ENCODE measurements around the gene PCNX1.
A peak's percentile ranks its signal among the peaks of the same experiment; 100 is the strongest.

The PCNX1 gene

GRCh38 chr14:71089971-71090370, 182.7 kb downstream of the PCNX1 start:
- TF ChIP-seq CTCF (IDR thresholded peaks at IDR 0.05; ENCODE audit: extremely low read depth, missing control alignments), result no peak
- DNase-seq (ENCODE audit: low spot score), result no peak

- TF ChIP-seq CTCF (IDR thresholded peaks at IDR 0.05; ENCODE audit: extremely low read depth, missing control alignments), result no peak
Observed at GRCh38 chr14:71094722-71095121, 187.5 kb downstream of the PCNX1 start.

GRCh38 chr14:71096947-71097346, 189.7 kb downstream of the PCNX1 start:
- no peak for TF ChIP-seq CTCF (IDR thresholded peaks at IDR 0.05; ENCODE audit: extremely low read depth, missing control alignments)
- DNase-seq (ENCODE audit: low spot score), result no peak

More at GRCh38 chr14:71094722-71095121, 187.5 kb downstream of the PCNX1 start:
- DNase-seq (ENCODE audit: low spot score), result no peak

GRCh38 chr14:71103662-71104484, 196.6 kb downstream of the PCNX1 start:
- DNase-seq (ENCODE audit: low spot score), result peak; percentile 57
- TF ChIP-seq CTCF (IDR thresholded peaks at IDR 0.05; ENCODE audit: extremely low read depth, missing control alignments), result peak; percentile 45

GRCh38 chr14:71105177-71105576, 197.9 kb downstream of the PCNX1 start:
- DNase-seq (ENCODE audit: low spot score), result no peak

GRCh38 chr14:71107921-71108320, 200.7 kb downstream of the PCNX1 start:
- TF ChIP-seq CTCF (IDR thresholded peaks at IDR 0.05; ENCODE audit: extremely low read depth, missing control alignments), result no peak
- DNase-seq (ENCODE audit: low spot score), result no peak

More at GRCh38 chr14:71105177-71105576, 197.9 kb downstream of the PCNX1 start:
- TF ChIP-seq CTCF (IDR thresholded peaks at IDR 0.05; ENCODE audit: extremely low read depth, missing control alignments), result no peak

GRCh38 chr14:71108398-71109119, 201.3 kb downstream of the PCNX1 start:
- DNase-seq (ENCODE audit: low spot score), result no peak
- TF ChIP-seq CTCF (IDR thresholded peaks at IDR 0.05; ENCODE audit: extremely low read depth, missing control alignments), result no peak
